ENCODE data around the gene MMP15. TPM values are rescaled to one million over a fixed set of nuclear protein-coding genes. Genes with fewer than 3 reads are reported as not detected.
A peak's percentile ranks its signal among the peaks of the same experiment; 100 is the strongest.

MMP15 gene
- total and polyA plus RNA-seq, 11 donors = 22.1 to 84.7 (median 60.8) TPM

DNA sequence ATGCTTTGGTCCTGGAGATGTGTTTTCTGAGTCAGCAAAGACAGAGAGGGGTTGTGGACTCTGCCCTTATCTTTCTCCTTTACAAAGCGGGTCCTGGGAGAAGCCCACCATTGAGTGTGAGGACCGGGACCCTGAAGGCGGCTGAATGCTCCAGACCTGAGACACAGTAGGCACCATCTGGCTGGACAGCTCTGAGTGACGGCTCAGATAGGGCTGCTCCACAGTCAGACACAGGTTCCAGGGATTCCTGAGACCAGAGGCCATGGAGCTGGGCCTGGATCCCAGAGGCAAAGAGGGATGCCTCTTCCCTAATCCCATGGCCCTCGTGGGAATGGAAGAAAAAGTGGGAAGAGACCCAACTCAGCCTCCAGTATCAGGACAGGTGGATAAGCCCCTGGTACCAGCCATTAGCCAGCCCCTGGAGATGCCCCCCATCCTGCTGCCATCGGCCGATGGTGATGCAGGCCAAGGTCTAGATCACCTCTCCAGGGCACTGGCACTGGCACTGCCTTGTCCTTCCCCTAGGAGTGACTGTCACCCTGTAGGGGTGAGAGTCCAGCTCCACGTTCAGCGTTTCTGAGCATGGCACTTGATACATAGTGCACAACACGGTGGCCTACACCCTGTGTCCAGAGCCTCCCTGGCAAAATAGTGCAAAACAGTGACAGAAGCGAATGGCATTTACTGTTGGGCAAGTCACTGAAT is 4.7 kb downstream of the MMP15 start:
- H3K9me3 ChIP-seq = no peaks in the 10 kb centered on the region
- WGBS, 4 donors = 37 to 56% (median 51%) methylated on average over 9 to 11 of the region's 11 CpGs
- H3K27me3 ChIP-seq = peaks cover 0 to 21% (median 0%) of the 10 kb centered on the region in 9 donors
- TF ChIP-seq POLR2A (IDR thresholded peaks at IDR 0.05) = no peak
- TF ChIP-seq CTCF (IDR thresholded peaks at IDR 0.05) = no peak
- H3K4me1 ChIP-seq = peaks cover 22 to 94% (median 80%) of the 10 kb centered on the region in 12 donors
- H3K4me3 ChIP-seq = no peak overlapping the region
- peak in 1 of 5 donors; percentile 63 for DNase-seq
- ATAC-seq = no peak
- H3K36me3 ChIP-seq = no peaks in the 10 kb centered on the region
- H3K27ac ChIP-seq = peak overlapping the region in 9 of 12 donors; percentile 17 to 99 (median 96)
- intact Hi-C loops (cut with DNase I) = loop anchor here in 1 of 10 donors (5.0 kb wide), 1 partner anchor 52 kb away; no protein-coding TSS in a partner anchor

DNA sequence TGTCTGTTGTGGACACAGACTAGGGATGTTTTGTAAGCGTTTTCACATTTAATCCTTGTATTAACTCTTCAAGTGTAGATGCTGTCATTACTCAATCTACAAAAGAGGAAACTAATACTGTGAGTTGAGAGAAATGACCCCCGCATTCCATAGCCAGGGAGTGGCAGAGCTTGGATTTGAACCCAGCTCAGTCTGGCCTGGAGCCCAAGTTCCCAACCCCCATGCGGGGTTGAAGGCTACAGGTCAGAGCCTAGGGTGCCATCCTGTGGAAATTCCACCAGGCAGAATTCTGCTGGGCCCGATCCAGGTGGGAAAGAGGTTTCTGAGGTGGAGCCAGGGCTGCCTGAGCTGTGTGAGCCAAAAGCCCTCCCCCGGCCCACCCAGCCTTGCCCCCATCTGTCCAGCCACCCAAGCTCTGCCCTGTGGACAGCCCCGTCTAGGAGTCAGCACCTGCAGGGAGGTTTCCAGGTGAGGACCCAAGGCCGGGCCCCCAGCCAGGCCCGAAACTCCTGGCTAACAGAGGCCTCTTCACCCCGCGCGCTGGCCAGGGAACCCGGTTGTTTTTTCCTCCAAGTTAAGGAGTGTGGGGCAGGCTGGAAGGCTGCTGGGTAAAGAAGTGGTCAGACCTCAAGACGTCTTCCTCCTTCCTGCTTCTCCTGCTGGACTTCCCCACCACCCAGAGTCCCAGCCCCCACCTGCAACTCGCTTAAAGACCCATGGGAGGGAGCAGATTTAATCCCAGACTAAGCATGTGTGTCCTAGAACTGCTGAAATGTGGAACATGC is 5.7 kb downstream of the MMP15 start:
- peak in 2 of 5 donors; percentile 25 to 42 for DNase-seq
- Histone ChIP-seq H3K4me3 (no peak overlapping the region), H3K4me1 (peaks cover 23 to 100% (median 84%) of the 10 kb centered on the region in 12 donors), H3K36me3 (no peaks in the 10 kb centered on the region), H3K27me3 (peaks cover 0 to 19% (median 0%) of the 10 kb centered on the region in 9 donors), H3K9me3 (no peaks in the 10 kb centered on the region), H3K27ac (peak overlapping the region in 11 of 12 donors; percentile 25 to 99 (median 93))
- 25 to 52% (median 37%) methylated on average over 6 to 14 of the region's 14 CpGs for WGBS, 4 donors
- no peak for ATAC-seq
- intact Hi-C loops (cut with DNase I) = loop anchor here in 1 of 10 donors (5.0 kb wide), 1 partner anchor 51 kb away; no protein-coding TSS in a partner anchor
- TF ChIP-seq POLR2A (IDR thresholded peaks at IDR 0.05) (no peak), CTCF (IDR thresholded peaks at IDR 0.05) (no peak)

- intact Hi-C loops (cut with DNase I) = loop anchor here in 1 of 10 donors (5.0 kb wide), 1 partner anchor 49 kb away; no protein-coding TSS in a partner anchor
- peak; percentile 78 to 87 (median 86) for DNase-seq
- H3K4me1 ChIP-seq = peaks cover 23 to 96% (median 86%) of the 10 kb centered on the region in 12 donors
- TF ChIP-seq CTCF (IDR thresholded peaks at IDR 0.05) (no peak), POLR2A (IDR thresholded peaks at IDR 0.05) (no peak)
- H3K27ac ChIP-seq = peak overlapping the region in 11 of 12 donors; percentile 3 to 99 (median 86)
- peaks cover 0 to 3% (median 0%) of the 10 kb centered on the region in 9 donors for H3K27me3 ChIP-seq
- no peaks in the 10 kb centered on the region for H3K9me3 ChIP-seq
- ATAC-seq = peak; percentile 82 to 86 (median 84)
- peaks cover 0 to 7% (median 0%) of the 10 kb centered on the region in 9 donors for H3K36me3 ChIP-seq
- WGBS, 4 donors = 9 to 32% (median 17%) methylated on average over 6 to 15 of the region's 15 CpGs
- H3K4me3 ChIP-seq = peak overlapping the region in 1 of 12 donors; percentile 12
These were observed 7.2 kb downstream of the MMP15 start for GRCh38 chr16:58032710-58033293.

All from heart left ventricle (tissue), 16 donors.